Uterus (tissue), 2 donors: ENCODE results near the gene PXT1.

Source experiments
- CTCF ChIP-seq, 4 experiments: fragments of 200-600 bp in 2 of 4; fragments of 450-650 bp in 2 of 4; sonication (generic) in 2 of 4; IDR thresholded peaks; one replicate each; pipeline ENCODE4 v1.5.1; 2016 to 2019; ENCODE audit warnings: antibody characterized with exemption in 4 of 4, mild to moderate bottlenecking in 2 of 4, moderate library complexity in 1 of 4
- POLR2A ChIP-seq, 2 donors: fragments of 450-650 bp; IDR thresholded peaks; one replicate each; pipeline ENCODE4 v1.6.1; 2016; ENCODE audit warnings: antibody characterized with exemption in 2 of 2, mild to moderate bottlenecking in 1 of 2, moderate library complexity in 1 of 2

- TF ChIP-seq CTCF (IDR thresholded peaks at IDR 0.05) = no peak
- TF ChIP-seq POLR2A (IDR thresholded peaks at IDR 0.05) = no peak
These were observed 16.8 kb upstream of the PXT1 start for GRCh38 chr6:36459501-36459900.
